NCI-H526 (cell line): Measurements from ENCODE around the gene MMAB.

Experiments used
- DNase-seq, 2 experiments: peaks; one replicate each; lab custom pipeline; 2025; lab: John Stamatoyannopoulos, UW

Gene MMAB

DNA sequence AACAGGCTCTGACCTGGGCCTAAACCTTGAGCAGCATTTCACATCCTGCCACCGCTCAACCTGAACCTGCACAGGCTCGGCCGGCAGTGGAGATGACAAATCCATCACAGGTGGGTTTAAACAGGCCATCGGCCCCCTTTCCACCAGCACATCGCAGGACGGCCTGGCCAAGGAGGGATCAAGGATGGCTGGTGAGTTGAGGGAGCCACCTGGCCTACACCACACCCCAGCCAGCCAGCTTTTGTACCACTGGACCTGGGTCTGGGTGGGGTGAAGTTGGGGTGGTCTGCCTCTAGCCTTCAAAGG, 14.2 kb downstream of the MMAB start:
- DNase-seq, result no peak

DNA sequence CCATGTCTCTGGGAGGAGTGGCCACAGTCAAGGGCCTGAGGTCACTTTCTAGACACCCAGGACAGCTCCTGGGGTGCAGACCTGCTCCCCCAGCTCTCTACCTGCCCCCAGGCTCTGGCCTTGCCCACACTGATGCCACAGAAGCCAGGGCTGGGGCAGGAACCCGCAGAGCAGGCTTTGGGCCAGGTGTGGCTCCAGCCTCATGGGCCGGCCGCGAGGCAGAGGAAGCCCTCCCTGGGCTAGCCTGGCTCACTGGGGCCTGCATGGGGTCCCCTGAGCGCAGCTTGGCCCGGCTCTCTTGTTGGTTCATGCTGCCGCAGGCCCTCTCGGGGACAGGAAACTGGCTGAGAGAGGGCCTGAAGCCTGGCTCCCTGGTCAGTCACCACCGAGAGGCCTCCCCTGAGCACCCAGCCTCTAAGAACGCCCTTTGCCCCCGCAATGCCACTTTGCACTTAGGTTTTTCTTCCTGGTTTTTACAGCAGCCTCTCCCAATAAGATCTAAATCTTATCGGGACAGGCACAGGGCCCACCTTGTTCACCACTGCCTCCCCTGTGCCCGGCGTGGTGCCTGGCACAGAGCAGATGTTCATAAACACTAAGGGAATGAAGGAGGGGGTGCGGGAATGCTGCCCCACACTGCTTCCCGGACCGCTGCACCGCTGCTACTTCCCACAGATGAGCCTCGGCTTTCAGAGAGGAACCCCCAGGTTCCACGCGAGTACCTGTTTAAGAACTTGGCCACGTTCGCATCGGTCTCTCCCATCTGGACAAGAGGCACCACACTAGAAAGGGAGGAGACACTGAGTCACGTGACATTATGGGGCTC, 14.7 kb downstream of the MMAB start:
- DNase-seq, result no peak

DNA sequence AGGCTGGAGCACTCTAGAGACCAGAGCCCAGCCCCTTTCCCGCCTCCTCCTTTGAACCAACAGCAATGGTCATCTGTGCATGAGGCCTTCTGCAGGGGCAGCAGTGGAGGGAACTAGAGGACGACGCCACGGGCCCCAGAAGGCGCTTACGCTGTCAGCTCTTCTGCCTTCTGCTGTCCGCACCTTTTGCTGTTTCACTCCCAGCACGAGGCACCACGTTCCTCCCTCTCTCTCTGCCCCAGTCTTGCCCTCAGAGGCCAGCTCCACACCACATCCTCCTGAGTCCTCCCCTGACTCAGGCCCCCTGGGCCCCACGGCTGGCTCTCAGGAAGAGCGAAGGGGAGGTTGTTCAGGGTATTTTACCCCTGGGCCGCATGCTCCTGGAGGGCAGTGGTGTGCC, 15.5 kb downstream of the MMAB start:
- no peak for DNase-seq

- no peak for DNase-seq
These were observed 16.1 kb downstream of the MMAB start for GRCh38 chr12:109557200-109557599.

GRCh38 chr12:109555431-109556315, 17.6 kb downstream of the MMAB start:
- no peak for DNase-seq

GRCh38 chr12:109554761-109555160, 18.5 kb downstream of the MMAB start:
- no peak for DNase-seq

- DNase-seq, result no peak
These were observed 19.3 kb downstream of the MMAB start for GRCh38 chr12:109553906-109554500.

DNA sequence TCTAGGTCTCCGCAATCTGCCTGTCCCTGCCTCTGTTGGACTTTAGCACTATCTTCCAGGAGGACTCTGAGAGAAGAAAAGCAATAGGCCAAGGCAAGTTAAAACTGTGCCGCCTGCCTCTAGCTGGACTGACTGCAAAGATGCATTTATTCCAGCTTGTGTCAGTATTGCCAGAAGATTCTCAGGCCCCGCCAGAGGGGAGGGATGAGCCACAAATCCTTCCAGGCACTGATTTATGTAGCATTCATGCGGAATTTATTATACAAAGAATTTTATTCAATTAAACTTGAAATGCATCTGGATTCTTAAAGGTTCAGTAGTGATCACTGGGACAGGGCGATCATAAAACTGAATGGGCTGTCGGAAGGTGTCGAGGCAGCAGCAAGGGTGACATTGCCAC, 19.8 kb downstream of the MMAB start:
- no peak for DNase-seq

DNA sequence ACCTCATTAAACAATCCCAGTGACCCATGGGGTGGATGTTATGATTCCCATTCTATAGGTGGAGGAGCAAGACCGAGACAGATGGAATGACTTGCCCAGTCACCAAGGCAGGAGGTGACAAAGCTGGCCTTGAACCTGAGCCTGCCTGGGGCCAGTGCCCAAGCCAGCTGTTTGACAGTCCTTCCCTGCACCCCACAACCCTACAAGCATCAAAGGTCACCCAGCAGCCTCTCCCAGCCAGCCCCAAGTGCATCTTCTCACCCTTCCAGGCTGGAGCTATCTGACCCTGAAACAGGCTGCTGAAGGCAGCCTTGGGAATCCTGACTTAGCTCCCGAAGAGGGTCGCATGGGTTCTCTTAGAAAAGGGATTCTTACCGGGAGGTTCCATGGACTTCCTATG, 20.3 kb downstream of the MMAB start:
- DNase-seq, result no peak

DNA sequence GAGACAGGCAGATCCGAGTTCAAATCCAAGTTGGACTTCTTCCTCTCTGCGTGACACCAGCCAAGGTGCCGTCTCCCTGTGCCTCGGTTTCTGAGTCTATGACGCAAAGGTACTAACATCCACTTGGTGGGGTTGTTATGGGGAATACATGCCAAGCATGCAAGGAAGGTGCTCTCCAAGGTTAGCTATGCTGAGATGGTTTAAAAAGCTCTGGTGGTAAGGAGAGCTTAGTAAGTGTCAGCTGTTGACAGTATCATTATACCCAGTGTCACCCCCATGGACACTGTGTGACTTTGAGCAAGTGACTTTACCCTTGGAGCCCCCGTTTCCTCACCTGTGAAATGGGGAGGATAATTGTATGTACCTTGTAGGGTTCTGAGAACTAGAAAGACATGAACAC, 22.2 kb downstream of the MMAB start:
- no peak for DNase-seq

DNA sequence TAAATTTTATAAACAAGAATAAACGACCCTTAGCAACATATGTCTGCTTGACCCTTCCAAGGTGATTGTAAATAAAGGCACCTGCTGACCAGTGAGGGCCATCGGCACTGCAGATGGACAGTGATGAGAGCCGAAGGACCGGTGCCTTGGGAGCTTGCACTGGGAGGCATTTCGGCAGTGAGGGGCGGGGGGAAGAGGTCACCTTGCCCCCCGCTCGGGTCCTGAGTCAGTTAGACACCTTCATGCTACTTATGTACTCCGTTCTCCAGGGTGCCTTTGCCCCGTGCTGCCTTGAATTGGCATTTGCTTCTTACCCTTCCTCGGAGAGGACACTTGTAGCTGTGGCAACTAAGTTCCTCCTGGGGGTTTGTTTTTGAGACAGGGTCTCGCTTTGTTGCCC, 23.0 kb downstream of the MMAB start:
- no peak for DNase-seq

DNA sequence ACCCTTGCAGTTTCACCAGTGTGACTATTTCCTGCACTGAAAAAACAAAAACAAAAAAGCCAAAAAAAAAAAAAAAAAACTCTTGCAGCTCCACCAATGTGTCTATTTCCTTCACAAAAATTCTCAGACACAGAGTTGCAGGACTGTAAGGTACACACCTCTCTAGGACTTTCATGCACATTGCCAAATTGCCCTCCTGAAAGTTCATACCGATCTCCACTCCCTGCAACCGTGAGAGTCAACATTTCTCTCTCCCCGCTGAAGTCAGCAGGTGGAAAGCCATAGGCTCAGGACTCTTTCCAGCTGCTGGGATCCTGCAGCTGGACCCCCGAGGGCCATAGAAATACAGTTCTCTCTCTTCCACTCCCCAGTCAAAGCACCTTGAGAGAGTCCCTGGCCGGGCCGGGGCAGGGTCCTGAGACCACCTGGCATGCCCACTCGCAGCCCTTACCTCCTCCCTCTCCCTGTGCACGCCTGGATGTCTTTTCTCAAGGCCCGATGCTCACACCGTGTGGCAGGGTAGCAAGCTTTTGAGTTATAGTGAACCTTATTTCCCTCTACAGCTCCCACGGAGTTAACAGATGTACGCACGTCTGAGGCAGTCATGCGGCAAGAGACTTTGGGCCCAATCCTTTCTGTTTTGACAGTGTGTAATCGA, 23.6 kb downstream of the MMAB start:
- DNase-seq, result no peak

GRCh38 chr12:109548258-109548657, 25.0 kb downstream of the MMAB start:
- DNase-seq, result no peak

GRCh38 chr12:109547286-109547685, 26.0 kb downstream of the MMAB start:
- DNase-seq, result no peak

DNA sequence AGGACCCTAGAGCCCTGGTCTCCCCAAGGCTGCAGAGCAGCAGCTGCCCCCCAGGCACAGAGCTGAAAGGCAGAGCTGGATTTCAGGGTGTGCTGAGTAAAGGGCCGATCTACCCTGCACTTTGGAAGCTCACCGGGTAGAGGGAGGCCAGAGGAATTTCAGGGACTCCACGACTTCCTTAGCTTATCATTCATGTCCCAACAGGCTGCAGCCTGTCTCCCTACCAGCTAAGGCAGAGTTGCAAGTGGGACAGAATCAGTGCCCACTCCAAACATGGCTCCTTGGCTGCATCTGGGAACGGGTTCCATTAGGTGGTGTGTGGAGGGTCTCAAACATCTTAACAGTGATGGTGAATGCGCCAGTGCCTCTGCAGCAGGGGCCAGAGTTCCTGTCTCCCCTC, 27.5 kb downstream of the MMAB start:
- DNase-seq, result no peak

DNA sequence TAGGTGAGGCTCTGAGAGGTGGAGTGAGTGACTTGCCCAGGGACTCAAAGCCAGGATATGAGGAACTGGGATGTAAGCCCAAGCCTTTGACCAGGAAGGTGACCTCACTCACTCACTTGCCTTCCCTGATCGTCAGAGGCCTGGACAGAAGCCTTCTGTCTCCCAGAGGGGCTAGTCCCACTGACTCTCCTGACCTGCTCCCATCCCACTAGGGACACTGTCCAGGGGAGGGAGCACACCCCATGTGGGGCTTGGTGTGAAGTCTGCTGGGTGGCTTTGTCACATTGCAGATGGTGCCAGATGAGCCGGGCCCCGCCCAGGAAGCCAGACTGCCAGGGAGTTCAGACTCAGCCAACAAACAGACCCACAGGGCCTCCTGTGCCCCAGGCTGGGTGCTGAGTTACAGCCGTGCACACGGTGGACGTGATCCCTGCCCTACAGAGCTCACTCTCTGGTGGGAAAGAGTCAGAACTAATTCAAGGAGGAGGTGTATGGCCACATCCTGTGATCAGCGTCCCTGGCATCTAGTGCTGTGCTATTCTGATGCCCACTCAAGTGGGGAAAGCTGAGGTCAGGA, 28.3 kb downstream of the MMAB start:
- DNase-seq, result no peak

DNA sequence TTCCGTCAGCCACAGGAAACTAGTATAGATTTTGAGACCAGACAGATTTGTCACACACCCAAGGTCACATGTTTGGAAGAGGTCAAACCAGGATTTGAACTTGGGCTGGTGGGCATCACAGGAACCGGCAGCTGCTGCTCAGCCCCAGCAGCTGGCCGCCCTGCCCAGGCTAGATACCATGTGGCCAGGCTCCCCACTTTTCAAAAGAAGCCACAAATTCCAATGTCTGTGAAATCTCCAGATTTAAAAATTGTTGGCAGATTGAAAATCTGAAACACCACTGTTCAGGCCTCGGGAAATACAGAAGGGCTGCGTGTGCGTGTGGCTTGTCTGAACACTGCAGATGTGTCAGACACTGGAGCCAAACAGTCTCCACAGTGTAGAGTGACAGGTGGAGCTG, 30.4 kb downstream of the MMAB start:
- no peak for DNase-seq

DNA sequence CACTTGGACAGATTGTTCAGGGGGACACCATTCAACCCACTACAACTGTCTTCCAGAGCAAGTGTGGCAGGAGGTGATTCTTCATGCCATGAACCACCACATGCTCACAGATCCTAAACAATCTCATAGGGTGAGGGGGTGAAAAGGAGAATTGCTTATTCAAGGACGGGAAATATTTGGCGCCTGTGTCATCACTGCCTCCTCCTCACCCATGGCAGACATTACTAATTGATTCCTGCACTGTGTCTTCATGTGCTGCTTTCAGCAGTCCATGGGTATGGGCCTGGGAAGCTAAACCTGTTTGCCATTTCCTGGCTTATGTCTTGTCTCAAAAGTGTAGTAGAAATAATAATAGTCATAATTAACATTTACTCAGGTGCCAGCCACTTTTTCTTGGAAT, 31.3 kb downstream of the MMAB start:
- no peak for DNase-seq

GRCh38 chr12:109541413-109541726, 31.9 kb downstream of the MMAB start:
- no peak for DNase-seq

GRCh38 chr12:109540526-109541412, 32.5 kb downstream of the MMAB start:
- no peak for DNase-seq

- no peak for DNase-seq
These were observed 33.8 kb downstream of the MMAB start for GRCh38 chr12:109539508-109539907.
